Measurements from ENCODE around the gene NR2E1. TPM values are rescaled to one million over a fixed set of nuclear protein-coding genes. Genes with fewer than 3 reads are reported as not detected.

The NR2E1 gene
- total RNA-seq, 1 donor from 2014 or later: not detected

DNA sequence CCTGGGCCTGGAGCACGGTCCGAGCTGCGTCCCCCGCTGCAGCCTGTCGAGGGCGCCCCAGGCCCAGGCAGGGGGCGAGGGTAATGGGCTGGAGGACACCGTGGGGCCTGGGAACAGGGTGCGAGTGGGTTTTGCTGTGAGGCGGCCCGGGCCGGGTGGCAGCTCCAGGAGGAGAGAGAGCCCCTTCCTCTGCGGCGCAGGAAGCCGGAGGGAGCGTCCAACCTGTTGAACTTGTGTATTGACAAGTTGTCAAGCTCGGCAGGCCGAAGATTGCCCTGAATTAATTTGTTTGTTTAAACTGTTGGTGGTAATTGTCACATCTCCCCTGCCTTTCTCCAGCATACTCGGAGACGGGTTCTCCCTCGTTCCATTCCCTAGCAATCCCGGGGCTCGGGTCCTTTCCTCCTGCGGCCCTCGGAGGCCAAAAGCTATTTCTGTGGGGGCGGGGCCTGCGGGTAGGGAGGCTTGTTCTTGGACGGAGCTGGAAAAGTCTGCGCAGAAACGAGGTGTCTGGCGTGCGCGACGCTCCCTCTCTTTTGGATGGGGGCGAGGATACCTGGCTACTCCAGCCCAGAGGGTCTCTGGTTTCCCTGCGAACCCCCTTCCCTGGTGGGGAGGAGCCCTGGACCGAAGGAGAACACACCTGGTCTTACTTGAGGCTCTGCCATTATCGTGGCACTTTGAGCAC is 9.9 kb downstream of the NR2E1 start:
- DNase-seq (ENCODE audit: low read depth) (no peak), FAIRE-seq (no peak)
- peaks cover 4% of the 10 kb centered on the region for H3K4me1 Mint-ChIP-seq (ENCODE audit: low read depth, unreplicated experiment)
- Histone ChIP-seq H3K27me3 (ENCODE audit: insufficient read depth, low read length) (peaks cover 75% of the 10 kb centered on the region), H3K9me3 (ENCODE audit: insufficient read depth, low read depth, low read length) (no peaks in the 10 kb centered on the region), H3K4me3 (ENCODE audit: insufficient read depth, low read depth, low read length) (no peak overlapping the region), H2AFZ (ENCODE audit: low read depth, low read length) (no peak overlapping the region), H3K4me2 (ENCODE audit: low read length) (peak overlapping the region; percentile 19), H3K9ac (ENCODE audit: low read length) (no peak overlapping the region), H3K36me3 (ENCODE audit: insufficient read depth, low read length) (no peaks in the 10 kb centered on the region), H3K79me2 (ENCODE audit: insufficient read depth, low read length) (no peaks in the 10 kb centered on the region), H3K4me1 (ENCODE audit: insufficient read depth, low read length) (no peaks in the 10 kb centered on the region), H3K27ac (ENCODE audit: low read depth, low read length) (no peak overlapping the region), H4K20me1 (ENCODE audit: insufficient read depth, low read length) (no peaks in the 10 kb centered on the region)
- TF ChIP-seq, protein P1, sequence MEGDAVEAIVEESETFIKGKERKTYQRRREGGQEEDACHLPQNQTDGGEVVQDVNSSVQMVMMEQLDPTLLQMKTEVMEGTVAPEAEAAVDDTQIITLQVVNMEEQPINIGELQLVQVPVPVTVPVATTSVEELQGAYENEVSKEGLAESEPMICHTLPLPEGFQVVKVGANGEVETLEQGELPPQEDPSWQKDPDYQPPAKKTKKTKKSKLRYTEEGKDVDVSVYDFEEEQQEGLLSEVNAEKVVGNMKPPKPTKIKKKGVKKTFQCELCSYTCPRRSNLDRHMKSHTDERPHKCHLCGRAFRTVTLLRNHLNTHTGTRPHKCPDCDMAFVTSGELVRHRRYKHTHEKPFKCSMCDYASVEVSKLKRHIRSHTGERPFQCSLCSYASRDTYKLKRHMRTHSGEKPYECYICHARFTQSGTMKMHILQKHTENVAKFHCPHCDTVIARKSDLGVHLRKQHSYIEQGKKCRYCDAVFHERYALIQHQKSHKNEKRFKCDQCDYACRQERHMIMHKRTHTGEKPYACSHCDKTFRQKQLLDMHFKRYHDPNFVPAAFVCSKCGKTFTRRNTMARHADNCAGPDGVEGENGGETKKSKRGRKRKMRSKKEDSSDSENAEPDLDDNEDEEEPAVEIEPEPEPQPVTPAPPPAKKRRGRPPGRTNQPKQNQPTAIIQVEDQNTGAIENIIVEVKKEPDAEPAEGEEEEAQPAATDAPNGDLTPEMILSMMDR (IDR thresholded peaks at IDR 0.05; ENCODE audit: insufficient read depth, low read depth, low read length): no peak
- peak; percentile 75 for TF ChIP-seq EZH2 (IDR thresholded peaks at IDR 0.05; ENCODE audit: insufficient read depth, low read length)
- peak overlapping the region; percentile 29 for H3K4me3 Mint-ChIP-seq (ENCODE audit: unreplicated experiment)
- peaks cover 5% of the 10 kb centered on the region for H3K36me3 Mint-ChIP-seq (ENCODE audit: low read depth, unreplicated experiment)
- peaks cover 6% of the 10 kb centered on the region for H3K9me3 Mint-ChIP-seq (ENCODE audit: unreplicated experiment)
- no peak overlapping the region for H3K27ac Mint-ChIP-seq (ENCODE audit: unreplicated experiment)
- peaks cover 92% of the 10 kb centered on the region for H3K27me3 Mint-ChIP-seq (ENCODE audit: low read depth, unreplicated experiment)

DNA sequence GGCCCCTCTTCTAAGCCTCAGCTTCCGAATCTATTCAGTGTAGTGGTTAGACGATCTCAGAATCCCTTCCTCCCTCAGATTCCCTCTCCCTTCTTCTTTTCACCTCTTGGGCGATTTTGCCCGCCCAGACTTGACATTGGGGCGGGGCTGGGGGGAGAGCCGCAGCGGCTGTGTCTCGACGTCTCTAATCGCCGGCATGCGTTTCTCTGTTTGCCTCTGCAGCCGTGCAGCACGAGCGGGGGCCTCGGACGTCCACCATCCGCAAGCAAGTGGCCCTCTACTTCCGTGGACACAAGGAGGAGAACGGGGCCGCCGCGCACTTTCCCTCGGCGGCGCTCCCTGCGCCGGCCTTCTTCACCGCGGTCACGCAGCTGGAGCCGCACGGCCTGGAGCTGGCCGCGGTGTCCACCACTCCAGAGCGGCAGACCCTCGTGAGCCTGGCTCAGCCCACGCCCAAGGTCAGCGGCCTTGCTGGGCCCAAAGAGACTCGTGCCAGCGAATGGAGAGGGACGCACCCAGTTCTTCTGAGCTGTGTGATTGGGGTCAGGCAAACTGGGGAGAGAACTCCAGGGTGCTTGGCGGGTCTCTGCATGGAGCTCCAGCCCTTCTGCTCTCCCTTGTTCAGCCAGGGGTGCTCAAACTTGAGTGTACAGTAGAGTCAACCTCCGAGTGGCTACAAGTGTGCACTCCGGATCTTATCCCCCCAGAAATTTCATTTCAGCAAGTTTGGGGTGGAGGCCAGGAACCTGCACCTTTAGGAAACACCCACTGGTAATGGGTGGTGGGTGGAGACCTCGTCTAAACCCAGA is 10.7 kb downstream of the NR2E1 start:
- FAIRE-seq (no peak), DNase-seq (ENCODE audit: low read depth) (no peak)
- Histone ChIP-seq H3K9me3 (ENCODE audit: insufficient read depth, low read depth, low read length) (no peaks in the 10 kb centered on the region), H3K36me3 (ENCODE audit: insufficient read depth, low read length) (no peaks in the 10 kb centered on the region), H2AFZ (ENCODE audit: low read depth, low read length) (no peak overlapping the region), H3K9ac (ENCODE audit: low read length) (no peak overlapping the region), H3K27ac (ENCODE audit: low read depth, low read length) (no peak overlapping the region), H3K27me3 (ENCODE audit: insufficient read depth, low read length) (peaks cover 69% of the 10 kb centered on the region), H3K4me1 (ENCODE audit: insufficient read depth, low read length) (no peaks in the 10 kb centered on the region), H4K20me1 (ENCODE audit: insufficient read depth, low read length) (no peaks in the 10 kb centered on the region), H3K4me3 (ENCODE audit: insufficient read depth, low read depth, low read length) (no peak overlapping the region), H3K79me2 (ENCODE audit: insufficient read depth, low read length) (no peaks in the 10 kb centered on the region), H3K4me2 (ENCODE audit: low read length) (peak overlapping the region; percentile 19)
- peaks cover 2% of the 10 kb centered on the region for H3K36me3 Mint-ChIP-seq (ENCODE audit: low read depth, unreplicated experiment)
- H3K27ac Mint-ChIP-seq (ENCODE audit: unreplicated experiment): no peak overlapping the region
- peaks cover 2% of the 10 kb centered on the region for H3K9me3 Mint-ChIP-seq (ENCODE audit: unreplicated experiment)
- TF ChIP-seq, protein P1 (IDR thresholded peaks at IDR 0.05; ENCODE audit: insufficient read depth, low read depth, low read length): no peak
- peak; percentile 33 for TF ChIP-seq EZH2 (IDR thresholded peaks at IDR 0.05; ENCODE audit: insufficient read depth, low read length)
- H3K4me1 Mint-ChIP-seq (ENCODE audit: low read depth, unreplicated experiment): no peaks in the 10 kb centered on the region
- H3K4me3 Mint-ChIP-seq (ENCODE audit: unreplicated experiment): peak overlapping the region; percentile 29
- peaks cover 87% of the 10 kb centered on the region for H3K27me3 Mint-ChIP-seq (ENCODE audit: low read depth, unreplicated experiment)
